IMR-90 (cell line): ENCODE measurements around the gene CYSLTR2. TPM values are rescaled to one million over a fixed set of nuclear protein-coding genes. Genes with fewer than 3 reads are reported as not detected.

Source experiments
- ATAC-seq: fragments of 200-7000 bp; cut with Tn5 transposase; 2 replicates; pipeline ENCODE4 v1.9.1; 2020; ENCODE audit warnings: low read depth, mild to moderate bottlenecking, moderate library complexity
- BruUV-seq: library from RNA; stranded (reverse); fragments of 400-500 nt; replicated peaks from 2 replicates; lab custom pipeline; 2021; lab: Mats Ljungman, UMichigan
- CTCF ChIA-PET: fragments of 300-600 bp; formaldehyde crosslinking; extraction: SDS; loops from one replicate; lab custom pipeline; 2021; ENCODE audit warnings: antibody characterized with exemption; lab: Yijun Ruan, JAX
- POLR2A ChIA-PET: fragments of 300-600 bp; sonication (Branson Sonifier 250); formaldehyde crosslinking; loops from one replicate; lab custom pipeline; 2022; ENCODE audit warnings: antibody characterized with exemption; ENCODE audit not compliant: unreplicated experiment; lab: Charles Lee
- DNase-seq: peaks from one replicate; pipeline ENCODE4 v3.0.0; 2013
- H2AFZ ChIP-seq: replicated peaks from 2 replicates; pipeline ENCODE3; 2013; ENCODE audit warnings: low read length, mild to moderate bottlenecking; ENCODE audit not compliant: poor library complexity
- H2AK5ac ChIP-seq: 2 replicates; pipeline ENCODE4 v1.6.1; 2013; ENCODE audit warnings: low read depth, low read length, inconsistent platforms
- H2AK9ac ChIP-seq: replicated peaks from 2 replicates; pipeline ENCODE3; 2013; ENCODE audit warnings: mild to moderate bottlenecking, low read depth, low read length, moderate library complexity; ENCODE audit not compliant: poor library complexity
- H2BK120ac ChIP-seq: 2 replicates; pipeline ENCODE4 v1.6.1; 2013; ENCODE audit warnings: low read depth, low read length, inconsistent platforms
- H2BK15ac ChIP-seq: 3 replicates; pipeline ENCODE4 v1.6.1; 2013; ENCODE audit warnings: low read depth, low read length, inconsistent platforms
- H2BK20ac ChIP-seq: 2 replicates; pipeline ENCODE4 v1.6.1; 2013; ENCODE audit warnings: low read depth, mild to moderate bottlenecking, inconsistent platforms, low read length, moderate library complexity
- H2BK5ac ChIP-seq: 2 replicates; pipeline ENCODE4 v1.6.1; 2013; ENCODE audit warnings: mild to moderate bottlenecking, low read depth, low read length, inconsistent platforms; ENCODE audit not compliant: poor library complexity, severe bottlenecking
- H3K14ac ChIP-seq: replicated peaks from 2 replicates; pipeline ENCODE4 v1.6.1; 2013; ENCODE audit warnings: low read depth, low read length, inconsistent platforms
- H3K18ac ChIP-seq: 2 replicates; pipeline ENCODE4 v1.6.1; 2013; ENCODE audit warnings: low read depth, low read length, control low read depth
- H3K23ac ChIP-seq: 2 replicates; pipeline ENCODE4 v1.6.1; 2013; ENCODE audit warnings: low read depth, low read length, inconsistent platforms
- H3K27ac ChIP-seq: 2 replicates; pipeline ENCODE4 v1.5.1; 2013; ENCODE audit warnings: mild to moderate bottlenecking, control low read depth, low read length; ENCODE audit not compliant: insufficient read depth
- H3K27me3 ChIP-seq: 2 replicates; pipeline ENCODE4 v1.6.1; 2013; ENCODE audit warnings: low read length; ENCODE audit not compliant: control insufficient read depth, insufficient read depth
- H3K36me3 ChIP-seq: 2 replicates; pipeline ENCODE4 v1.6.1; 2013; ENCODE audit warnings: low read length, mixed read lengths; ENCODE audit not compliant: control insufficient read depth, insufficient read depth
- H3K4ac ChIP-seq: 2 replicates; pipeline ENCODE4 v1.6.1; 2013; ENCODE audit warnings: low read depth, low read length, inconsistent platforms
- H3K4me1 ChIP-seq: 2 replicates; pipeline ENCODE4 v1.6.1; 2013; ENCODE audit warnings: low read length, mixed read lengths; ENCODE audit not compliant: control insufficient read depth, insufficient read depth
- H3K4me2 ChIP-seq: 2 replicates; pipeline ENCODE4 v1.6.1; 2013; ENCODE audit warnings: low read depth, mild to moderate bottlenecking, control low read depth, low read length, moderate library complexity
- H3K4me3 ChIP-seq: 2 replicates; pipeline ENCODE4 v1.5.1; 2013; ENCODE audit warnings: low read depth, mild to moderate bottlenecking, control low read depth, low read length, moderate library complexity; ENCODE audit not compliant: insufficient read depth
- H3K56ac ChIP-seq: 2 replicates; pipeline ENCODE4 v1.6.1; 2013; ENCODE audit warnings: low read length, inconsistent platforms; ENCODE audit not compliant: insufficient read depth; ENCODE audit errors: extremely low read depth
- H3K79me1 ChIP-seq, 2 experiments: 2 replicates each; pipeline ENCODE4 v1.6.1; 2013; ENCODE audit warnings: low read length in 2 of 2, inconsistent platforms in 1 of 2, low read depth in 1 of 2
- H3K9ac ChIP-seq: 2 replicates; pipeline ENCODE4 v1.6.1; 2013; ENCODE audit warnings: low read depth, low read length, control low read depth
- H3K9me1 ChIP-seq: 2 replicates; pipeline ENCODE4 v1.6.1; 2013; ENCODE audit warnings: low read length, inconsistent platforms; ENCODE audit not compliant: insufficient read depth
- H3K9me3 ChIP-seq: 2 replicates; pipeline ENCODE4 v1.6.1; 2013; ENCODE audit warnings: low read length; ENCODE audit not compliant: control insufficient read depth, insufficient read depth
- H4K20me1 ChIP-seq: 2 replicates; pipeline ENCODE4 v1.6.1; 2013; ENCODE audit warnings: low read length, inconsistent platforms; ENCODE audit not compliant: insufficient read depth
- H4K5ac ChIP-seq: 2 replicates; pipeline ENCODE4 v1.6.1; 2013; ENCODE audit warnings: mild to moderate bottlenecking, low read depth, low read length, control low read depth
- H4K8ac ChIP-seq, 2 experiments: 2 replicates each; pipeline ENCODE4 v1.6.1; 2013; ENCODE audit warnings: low read depth in 2 of 2, low read length in 2 of 2, control low read depth in 1 of 2, inconsistent platforms in 1 of 2
- H4K91ac ChIP-seq: 2 replicates; pipeline ENCODE4 v1.6.1; 2013; ENCODE audit warnings: low read depth, low read length, inconsistent platforms; ENCODE audit not compliant: insufficient read depth
- BHLHE40 ChIP-seq: fragments of 150-350 bp; IDR thresholded peaks from 2 replicates; pipeline ENCODE4 v1.6.1; 2016; ENCODE audit warnings: mild to moderate bottlenecking, low read depth, low read length
- CEBPB ChIP-seq: IDR thresholded peaks from 2 replicates; pipeline ENCODE4 v1.6.1; 2012; ENCODE audit warnings: low read depth, low read length, improper control_type of control experiment
- CHD1 ChIP-seq: IDR thresholded peaks from 2 replicates; pipeline ENCODE4 v1.6.1; 2012; ENCODE audit warnings: low read depth, low read length, improper control_type of control experiment
- CTCF ChIP-seq: conservative IDR thresholded peaks from 2 replicates; pipeline ENCODE4 v1.5.1; 2012; ENCODE audit warnings: mild to moderate bottlenecking, low read depth, low read length, improper control_type of control experiment
- ELK1 ChIP-seq: fragments of 150-350 bp; IDR thresholded peaks from 2 replicates; pipeline ENCODE4 v1.6.1; 2016; ENCODE audit warnings: low read depth, mild to moderate bottlenecking, low read length, moderate library complexity, borderline replicate concordance
- FOS ChIP-seq: fragments of 150-350 bp; IDR thresholded peaks from 2 replicates; pipeline ENCODE4 v1.6.1; 2016; ENCODE audit warnings: low read depth, low read length
- MAFK ChIP-seq: IDR thresholded peaks from 2 replicates; pipeline ENCODE4 v1.6.1; 2012; ENCODE audit warnings: low read depth, low read length, improper control_type of control experiment
- MAZ ChIP-seq: IDR thresholded peaks from 2 replicates; pipeline ENCODE4 v1.6.1; 2012; ENCODE audit warnings: low read depth, mild to moderate bottlenecking, low read length, improper control_type of control experiment, moderate library complexity, borderline replicate concordance
- MXI1 ChIP-seq: IDR thresholded peaks from 2 replicates; pipeline ENCODE4 v1.6.1; 2012; ENCODE audit warnings: low read depth, mild to moderate bottlenecking, low read length, moderate library complexity, borderline replicate concordance
- NFE2L2 ChIP-seq: fragments of 150-350 bp; IDR thresholded peaks from 2 replicates; pipeline ENCODE4 v1.6.1; 2016; ENCODE audit warnings: low read depth, mild to moderate bottlenecking, low read length
- POLR2A ChIP-seq: IDR thresholded peaks from 2 replicates; pipeline ENCODE4 v1.6.1; 2012; ENCODE audit warnings: mild to moderate bottlenecking, low read depth, low read length
- RAD21 ChIP-seq: IDR thresholded peaks from 2 replicates; pipeline ENCODE4 v1.6.1; 2012; ENCODE audit warnings: low read length, improper control_type of control experiment
- RCOR1 ChIP-seq: IDR thresholded peaks from 2 replicates; pipeline ENCODE4 v1.6.1; 2012; ENCODE audit warnings: mild to moderate bottlenecking, low read length, improper control_type of control experiment; ENCODE audit not compliant: insufficient replicate concordance
- RFX5 ChIP-seq: IDR thresholded peaks from 2 replicates; pipeline ENCODE4 v1.8.0; 2012; ENCODE audit warnings: low read depth, mild to moderate bottlenecking, low read length, moderate library complexity
- SMC3 ChIP-seq: fragments of 150-350 bp; IDR thresholded peaks from 2 replicates; pipeline ENCODE4 v1.6.1; 2016; ENCODE audit warnings: low read depth, mild to moderate bottlenecking, antibody characterized with exemption, low read length, moderate library complexity
- USF2 ChIP-seq: fragments of 150-350 bp; IDR thresholded peaks from 2 replicates; pipeline ENCODE4 v1.6.1; 2017; ENCODE audit warnings: mild to moderate bottlenecking, antibody characterized with exemption, low read length, low read depth
- WGBS, 2 experiments: methylation state at CpG; one replicate each; pipeline versions ENCODE4 v1.1.5 to v1.1.7; 2013; ENCODE audit warnings: missing lambda C conversion rate in 2 of 2; ENCODE audit not compliant: insufficient read length in 1 of 2; ENCODE audit errors: extremely low coverage in 2 of 2; 5-methylcytosine and 5-hydroxymethylcytosine counted together
- dilution Hi-C: fragments of 300-500 bp; cut with HindIII; formaldehyde crosslinking; loops from one replicate; pipeline ENCODE4 v1.14.3; 2018; ENCODE audit warnings: low sequenced_read_pairs; ENCODE audit not compliant: unreplicated experiment
- in situ Hi-C: fragments of 300-500 bp; cut with MboI; formaldehyde crosslinking; loops from 3 replicates; pipeline ENCODE4 v1.14.3; 2019; ENCODE audit warnings: low sequenced_read_pairs, inconsistent platforms, mixed read lengths
- intact Hi-C: fragments of 100-400 bp; cut with micrococcal nuclease; formaldehyde crosslinking; loops from 2 replicates; pipeline ENCODE4 v1.10.0; 2022
- polyA plus RNA-seq, 3 experiments: library from polyadenylated mRNA; depleted of rRNA; stranded (reverse); fragments of >200 nt; gene quantifications; 2 replicates each; pipeline ENCODE4 v1.2.3, GENCODE V29; 2012; ENCODE audit warnings: low replicate concordance in 1 of 3
- total RNA-seq: library from RNA; depleted of rRNA; stranded (reverse); fragments of >200 nt; gene quantifications from 2 replicates; pipeline ENCODE4 v1.2.3, GENCODE V29; 2012

The CYSLTR2 gene
- total and polyA plus RNA-seq, 2 of the 4 experiments (the other 2 are of a cell fraction) = not detected

GRCh38 chr13:48637601-48638000 is 16.1 kb upstream of the CYSLTR2 start:
- no peaks in the 10 kb centered on the region for H3K9me1 ChIP-seq
- H3K18ac ChIP-seq = no peak overlapping the region
- no peak overlapping the region for H4K91ac ChIP-seq
- H3K4me1 ChIP-seq = no peaks in the 10 kb centered on the region
- H3K9me3 ChIP-seq = peaks cover 4% of the 10 kb centered on the region
- H3K9ac ChIP-seq = no peak overlapping the region
- no peak overlapping the region for H2AK9ac ChIP-seq
- H3K4ac ChIP-seq = no peak overlapping the region
- H3K14ac ChIP-seq = no peak overlapping the region
- no TSS peak for BruUV-seq
- intact Hi-C loops = no loop called here
- H3K36me3 ChIP-seq = no peaks in the 10 kb centered on the region
- 14% methylated on average over 1 of the region's 2 CpGs; no CpG with 5 or more reads in 1 of the 2 experiments for WGBS, 2 experiments
- no peak for DNase-seq
- H3K27ac ChIP-seq = no peak overlapping the region
- no peak overlapping the region for H3K56ac ChIP-seq
- no peak overlapping the region for H2BK120ac ChIP-seq
- H4K5ac ChIP-seq = no peak overlapping the region
- no peaks in the 10 kb centered on the region for H3K79me1 ChIP-seq
- no peak overlapping the region for H3K4me3 ChIP-seq
- ChIA-PET CTCF (no interaction called here), POLR2A (no interaction called here)
- in situ Hi-C loops = no loop called here
- H2BK20ac ChIP-seq = no peak overlapping the region
- H3K23ac ChIP-seq = no peak overlapping the region
- H2AFZ ChIP-seq = no peak overlapping the region
- H2BK5ac ChIP-seq = no peak overlapping the region
- H2AK5ac ChIP-seq = no peak overlapping the region
- H2BK15ac ChIP-seq = no peak overlapping the region
- no peak overlapping the region for H3K4me2 ChIP-seq
- no peaks in the 10 kb centered on the region for H4K20me1 ChIP-seq
- TF ChIP-seq RFX5 = no peak
- TF ChIP-seq SMC3 = no peak
- TF ChIP-seq MAFK = no peak
- no peak for TF ChIP-seq CEBPB
- no peak for TF ChIP-seq RAD21
- TF ChIP-seq MXI1 = no peak
- no peak for TF ChIP-seq MAZ
- no peak for TF ChIP-seq CHD1
- TF ChIP-seq POLR2A = no peak
- no peak for TF ChIP-seq CTCF
- no peak for TF ChIP-seq NFE2L2
- no peak for TF ChIP-seq RCOR1
- TF ChIP-seq FOS = no peak
- TF ChIP-seq ELK1 = no peak
- no peak for TF ChIP-seq BHLHE40
- no peak for TF ChIP-seq USF2
- H3K27me3 ChIP-seq = peaks cover 6% of the 10 kb centered on the region
- no peak for ATAC-seq
- dilution Hi-C loops = no loop called here
- H4K8ac ChIP-seq = no peak overlapping the region
